GM23338 (cell line): ENCODE data around the gene USH1G. TPM values are rescaled to one million over a fixed set of nuclear protein-coding genes. Genes with fewer than 3 reads are reported as not detected.
A peak's percentile ranks its signal among the peaks of the same experiment; 100 is the strongest.

Source experiments
- ATAC-seq: fragments of 200-7000 bp; cut with Tn5 transposase; 3 replicates; pipeline ENCODE4 v1.9.1; 2020
- DNase-seq: peaks from one replicate; pipeline ENCODE4 v3.0.0-alpha.2; 2015; ENCODE audit warnings: low spot score
- H2AFZ ChIP-seq: fragments of 200-600 bp; sonication (generic); 2 replicates; pipeline ENCODE4 v1.8.0; 2016; ENCODE audit warnings: antibody characterized with exemption, mild to moderate bottlenecking, moderate library complexity
- H3F3A ChIP-seq: fragments of 200-600 bp; sonication (generic); replicated peaks from 2 replicates; pipeline ENCODE4 v1.8.0; 2017; ENCODE audit warnings: antibody characterized with exemption, mixed run types, low read depth
- H3K27ac ChIP-seq: fragments of 200-600 bp; sonication (generic); 2 replicates; pipeline ENCODE4 v1.6.1; 2016; ENCODE audit warnings: low read depth
- H3K27me3 ChIP-seq: fragments of 200-600 bp; sonication (generic); 2 replicates; pipeline ENCODE4 v1.8.0; 2016; ENCODE audit warnings: mild to moderate bottlenecking, mixed run types, moderate library complexity; ENCODE audit not compliant: insufficient read depth
- H3K36me3 ChIP-seq: fragments of 200-600 bp; sonication (generic); 2 replicates; pipeline ENCODE4 v1.8.0; 2016; ENCODE audit warnings: mild to moderate bottlenecking; ENCODE audit not compliant: insufficient read depth
- H3K4me1 ChIP-seq: fragments of 200-600 bp; sonication (generic); 2 replicates; pipeline ENCODE4 v1.8.0; 2016; ENCODE audit warnings: mild to moderate bottlenecking, moderate library complexity; ENCODE audit not compliant: insufficient read depth
- H3K4me2 ChIP-seq: fragments of 200-600 bp; sonication (generic); 2 replicates; pipeline ENCODE4 v1.7.1; 2017; ENCODE audit warnings: mixed run types
- H3K4me3 ChIP-seq: fragments of 200-600 bp; sonication (generic); 2 replicates; pipeline ENCODE4 v1.6.1; 2016; ENCODE audit warnings: mixed run types
- H3K79me2 ChIP-seq: fragments of 200-600 bp; sonication (generic); replicated peaks from 2 replicates; pipeline ENCODE4 v1.8.0; 2017; ENCODE audit warnings: mild to moderate bottlenecking; ENCODE audit not compliant: insufficient read depth
- H3K9me2 ChIP-seq: fragments of 200-600 bp; sonication (generic); 2 replicates; pipeline ENCODE4 v1.8.0; 2017; ENCODE audit not compliant: insufficient read depth
- H4K20me1 ChIP-seq: fragments of 200-600 bp; sonication (generic); replicated peaks from 2 replicates; pipeline ENCODE4 v1.8.0; 2017; ENCODE audit warnings: mild to moderate bottlenecking; ENCODE audit not compliant: insufficient read depth
- H3K27ac Mint-ChIP-seq: 2 replicates; pipeline ENCODE4 v1.8.0; 2020; ENCODE audit warnings: inconsistent platforms, mild to moderate bottlenecking, moderate library complexity, mixed read lengths
- H3K27me3 Mint-ChIP-seq: 3 replicates; pipeline ENCODE4 v1.8.0; 2022; ENCODE audit warnings: low read depth, mild to moderate bottlenecking, moderate library complexity, mixed read lengths, inconsistent platforms; ENCODE audit not compliant: insufficient read depth, poor library complexity
- H3K36me3 Mint-ChIP-seq: 3 replicates; pipeline ENCODE4 v1.8.0; 2021; ENCODE audit warnings: low read depth, mild to moderate bottlenecking, inconsistent platforms, moderate library complexity, mixed read lengths
- H3K4me1 Mint-ChIP-seq: 3 replicates; pipeline ENCODE4 v1.8.0; 2020; ENCODE audit warnings: mild to moderate bottlenecking, inconsistent platforms, mixed read lengths
- H3K4me3 Mint-ChIP-seq: 3 replicates; pipeline ENCODE4 v1.8.0; 2021; ENCODE audit warnings: moderate library complexity, mild to moderate bottlenecking, inconsistent platforms, mixed read lengths
- H3K9me3 Mint-ChIP-seq: 3 replicates; pipeline ENCODE4 v1.8.0; 2020; ENCODE audit warnings: moderate library complexity, mild to moderate bottlenecking, inconsistent platforms, mixed read lengths
- CREB1 ChIP-seq: fragments of 250-450 bp; sonication (Bioruptor Pico); IDR thresholded peaks from 2 replicates; pipeline ENCODE4 v1.5.0; 2020; ENCODE audit warnings: low read depth, mild to moderate bottlenecking, moderate library complexity
- EZH2 ChIP-seq: fragments of 200-600 bp; sonication (generic); IDR thresholded peaks from one replicate; pipeline ENCODE4 v1.8.0; 2017; ENCODE audit warnings: antibody characterized with exemption, mild to moderate bottlenecking, low read depth; ENCODE audit not compliant: unreplicated experiment
- EZH2phosphoT487 ChIP-seq: fragments of 200-600 bp; sonication (generic); IDR thresholded peaks from one replicate; pipeline ENCODE4 v1.8.1; 2018; ENCODE audit warnings: antibody characterized with exemption; ENCODE audit not compliant: unreplicated experiment
- JUNB ChIP-seq: IDR thresholded peaks from one replicate; pipeline ENCODE4 v1.6.1; 2016; ENCODE audit warnings: antibody characterized with exemption; ENCODE audit not compliant: unreplicated experiment
- NANOG ChIP-seq: IDR thresholded peaks from 2 replicates; pipeline ENCODE4 v1.6.1; 2016; ENCODE audit warnings: antibody characterized with exemption, borderline replicate concordance
- POLR2AphosphoS5 ChIP-seq: IDR thresholded peaks from 2 replicates; pipeline ENCODE4 v1.6.1; 2016; ENCODE audit warnings: antibody characterized with exemption, low read depth
- STAT1 ChIP-seq: IDR thresholded peaks from one replicate; pipeline ENCODE4 v1.6.1; 2016; ENCODE audit warnings: antibody characterized with exemption; ENCODE audit not compliant: unreplicated experiment
- ZNF114 ChIP-seq: fragments of 250-450 bp; sonication (Bioruptor Pico); IDR thresholded peaks from 2 replicates; pipeline ENCODE4 v1.5.0; 2020; ENCODE audit warnings: mild to moderate bottlenecking, moderate library complexity
- ZNF331 ChIP-seq: fragments of 250-450 bp; sonication (Bioruptor Pico); IDR thresholded peaks from 2 replicates; pipeline ENCODE4 v1.5.0; 2020; ENCODE audit warnings: low read depth, mild to moderate bottlenecking, moderate library complexity
- polyA plus RNA-seq: library from polyadenylated mRNA; unstranded; fragments of >200 nt; fragmentation: Nextera tagmentation; extraction: Ambion mirVana; gene quantifications from 2 replicates; pipeline ENCODE4 v1.2.1, GENCODE V29; 2016
- total RNA-seq: library from RNA; depleted of rRNA; stranded (reverse); fragments of >200 nt; shearing (Covaris generic); gene quantifications from 2 replicates; pipeline ENCODE4 v1.2.3, GENCODE V29; 2014
- TF ChIP-seq, protein P1 (sequence below), 2 experiments: fragments of 200-600 bp in 1 of 2; sonication (generic) in 1 of 2; conservative IDR thresholded peaks; 2 replicates each; pipeline versions ENCODE4 v1.5.1 to v1.6.1; 2016 to 2017; ENCODE audit warnings: antibody characterized with exemption in 2 of 2, low read depth in 2 of 2, mild to moderate bottlenecking in 2 of 2, moderate library complexity in 1 of 2
- TF ChIP-seq, protein P2 (sequence below): IDR thresholded peaks from 2 replicates; pipeline ENCODE4 v1.6.1; 2016; ENCODE audit warnings: antibody characterized with exemption
- TF ChIP-seq, protein P3 (sequence below): fragments of 250-450 bp; sonication (Bioruptor Pico); IDR thresholded peaks from 2 replicates; pipeline ENCODE4 v1.5.0; 2020; ENCODE audit warnings: mild to moderate bottlenecking, moderate library complexity
- TF ChIP-seq, protein P4 (sequence below): IDR thresholded peaks from one replicate; pipeline ENCODE4 v1.6.1; 2018; ENCODE audit warnings: antibody characterized with exemption; ENCODE audit not compliant: unreplicated experiment

The USH1G gene
- total and polyA plus RNA-seq, 2 experiments from 2014 or later, result 0.34 to 1.7 TPM

DNA sequence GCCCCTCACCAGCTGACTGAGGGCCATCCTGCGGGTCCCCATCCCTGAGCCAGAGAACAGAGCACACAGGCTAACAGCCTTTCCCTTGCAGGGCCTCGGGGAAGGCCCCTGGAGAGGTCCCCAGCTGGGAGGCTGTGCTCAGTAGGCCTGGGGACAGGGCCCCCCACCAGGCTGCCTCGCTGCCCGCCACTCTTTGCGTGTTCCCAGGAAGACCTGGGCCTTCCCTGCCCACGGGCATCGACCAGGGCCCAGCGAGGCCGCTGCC is 48.7 kb upstream of the USH1G start:
- no peaks in the 10 kb centered on the region for H3F3A ChIP-seq
- ATAC-seq, result peak; percentile 14
- no peaks in the 10 kb centered on the region for H4K20me1 ChIP-seq
- peak overlapping the region; percentile 90 for H3K4me2 ChIP-seq
- no peaks in the 10 kb centered on the region for H3K36me3 ChIP-seq
- Mint-ChIP-seq H3K4me3 (peak overlapping the region; percentile 73; the same call in 2 of the 3 replicates), H3K36me3 (no peaks in the 10 kb centered on the region; the same call in 2 of the 3 replicates), H3K4me1 (peaks cover 11% of the 10 kb centered on the region), H3K9me3 (no peaks in the 10 kb centered on the region), H3K27me3 (peaks cover 52% of the 10 kb centered on the region), H3K27ac (no peak overlapping the region)
- H3K27me3 ChIP-seq, result peaks cover 53% of the 10 kb centered on the region
- peak overlapping the region; percentile 75 for H3K4me3 ChIP-seq
- no peaks in the 10 kb centered on the region for H3K79me2 ChIP-seq
- no peaks in the 10 kb centered on the region for H3K9me2 ChIP-seq
- H2AFZ ChIP-seq, result 0 out of 2 replicates have a peak overlapping the region, but pooled peaks have one; percentile 66
- DNase-seq, result no peak
- H3K27ac ChIP-seq, result no peak overlapping the region
- H3K4me1 ChIP-seq, result peaks cover 8% of the 10 kb centered on the region; the same call in 1 of the 2 replicates
- TF ChIP-seq EZH2phosphoT487 (no peak), JUNB (no peak), POLR2AphosphoS5 (no peak), NANOG (no peak), CREB1 (CRISPR knock-in tag) (no peak), STAT1 (no peak), EZH2 (no peak), ZNF114 (CRISPR knock-in tag) (no peak), ZNF331 (CRISPR knock-in tag) (no peak)
- TF ChIP-seq, protein P1, sequence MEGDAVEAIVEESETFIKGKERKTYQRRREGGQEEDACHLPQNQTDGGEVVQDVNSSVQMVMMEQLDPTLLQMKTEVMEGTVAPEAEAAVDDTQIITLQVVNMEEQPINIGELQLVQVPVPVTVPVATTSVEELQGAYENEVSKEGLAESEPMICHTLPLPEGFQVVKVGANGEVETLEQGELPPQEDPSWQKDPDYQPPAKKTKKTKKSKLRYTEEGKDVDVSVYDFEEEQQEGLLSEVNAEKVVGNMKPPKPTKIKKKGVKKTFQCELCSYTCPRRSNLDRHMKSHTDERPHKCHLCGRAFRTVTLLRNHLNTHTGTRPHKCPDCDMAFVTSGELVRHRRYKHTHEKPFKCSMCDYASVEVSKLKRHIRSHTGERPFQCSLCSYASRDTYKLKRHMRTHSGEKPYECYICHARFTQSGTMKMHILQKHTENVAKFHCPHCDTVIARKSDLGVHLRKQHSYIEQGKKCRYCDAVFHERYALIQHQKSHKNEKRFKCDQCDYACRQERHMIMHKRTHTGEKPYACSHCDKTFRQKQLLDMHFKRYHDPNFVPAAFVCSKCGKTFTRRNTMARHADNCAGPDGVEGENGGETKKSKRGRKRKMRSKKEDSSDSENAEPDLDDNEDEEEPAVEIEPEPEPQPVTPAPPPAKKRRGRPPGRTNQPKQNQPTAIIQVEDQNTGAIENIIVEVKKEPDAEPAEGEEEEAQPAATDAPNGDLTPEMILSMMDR (conservative IDR thresholded peaks at IDR 0.05; ENCODE audit: low read depth in 2 of 2), result no peak
- TF ChIP-seq, protein P2, sequence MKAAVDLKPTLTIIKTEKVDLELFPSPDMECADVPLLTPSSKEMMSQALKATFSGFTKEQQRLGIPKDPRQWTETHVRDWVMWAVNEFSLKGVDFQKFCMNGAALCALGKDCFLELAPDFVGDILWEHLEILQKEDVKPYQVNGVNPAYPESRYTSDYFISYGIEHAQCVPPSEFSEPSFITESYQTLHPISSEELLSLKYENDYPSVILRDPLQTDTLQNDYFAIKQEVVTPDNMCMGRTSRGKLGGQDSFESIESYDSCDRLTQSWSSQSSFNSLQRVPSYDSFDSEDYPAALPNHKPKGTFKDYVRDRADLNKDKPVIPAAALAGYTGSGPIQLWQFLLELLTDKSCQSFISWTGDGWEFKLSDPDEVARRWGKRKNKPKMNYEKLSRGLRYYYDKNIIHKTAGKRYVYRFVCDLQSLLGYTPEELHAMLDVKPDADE, result no peak
- TF ChIP-seq, protein P3, sequence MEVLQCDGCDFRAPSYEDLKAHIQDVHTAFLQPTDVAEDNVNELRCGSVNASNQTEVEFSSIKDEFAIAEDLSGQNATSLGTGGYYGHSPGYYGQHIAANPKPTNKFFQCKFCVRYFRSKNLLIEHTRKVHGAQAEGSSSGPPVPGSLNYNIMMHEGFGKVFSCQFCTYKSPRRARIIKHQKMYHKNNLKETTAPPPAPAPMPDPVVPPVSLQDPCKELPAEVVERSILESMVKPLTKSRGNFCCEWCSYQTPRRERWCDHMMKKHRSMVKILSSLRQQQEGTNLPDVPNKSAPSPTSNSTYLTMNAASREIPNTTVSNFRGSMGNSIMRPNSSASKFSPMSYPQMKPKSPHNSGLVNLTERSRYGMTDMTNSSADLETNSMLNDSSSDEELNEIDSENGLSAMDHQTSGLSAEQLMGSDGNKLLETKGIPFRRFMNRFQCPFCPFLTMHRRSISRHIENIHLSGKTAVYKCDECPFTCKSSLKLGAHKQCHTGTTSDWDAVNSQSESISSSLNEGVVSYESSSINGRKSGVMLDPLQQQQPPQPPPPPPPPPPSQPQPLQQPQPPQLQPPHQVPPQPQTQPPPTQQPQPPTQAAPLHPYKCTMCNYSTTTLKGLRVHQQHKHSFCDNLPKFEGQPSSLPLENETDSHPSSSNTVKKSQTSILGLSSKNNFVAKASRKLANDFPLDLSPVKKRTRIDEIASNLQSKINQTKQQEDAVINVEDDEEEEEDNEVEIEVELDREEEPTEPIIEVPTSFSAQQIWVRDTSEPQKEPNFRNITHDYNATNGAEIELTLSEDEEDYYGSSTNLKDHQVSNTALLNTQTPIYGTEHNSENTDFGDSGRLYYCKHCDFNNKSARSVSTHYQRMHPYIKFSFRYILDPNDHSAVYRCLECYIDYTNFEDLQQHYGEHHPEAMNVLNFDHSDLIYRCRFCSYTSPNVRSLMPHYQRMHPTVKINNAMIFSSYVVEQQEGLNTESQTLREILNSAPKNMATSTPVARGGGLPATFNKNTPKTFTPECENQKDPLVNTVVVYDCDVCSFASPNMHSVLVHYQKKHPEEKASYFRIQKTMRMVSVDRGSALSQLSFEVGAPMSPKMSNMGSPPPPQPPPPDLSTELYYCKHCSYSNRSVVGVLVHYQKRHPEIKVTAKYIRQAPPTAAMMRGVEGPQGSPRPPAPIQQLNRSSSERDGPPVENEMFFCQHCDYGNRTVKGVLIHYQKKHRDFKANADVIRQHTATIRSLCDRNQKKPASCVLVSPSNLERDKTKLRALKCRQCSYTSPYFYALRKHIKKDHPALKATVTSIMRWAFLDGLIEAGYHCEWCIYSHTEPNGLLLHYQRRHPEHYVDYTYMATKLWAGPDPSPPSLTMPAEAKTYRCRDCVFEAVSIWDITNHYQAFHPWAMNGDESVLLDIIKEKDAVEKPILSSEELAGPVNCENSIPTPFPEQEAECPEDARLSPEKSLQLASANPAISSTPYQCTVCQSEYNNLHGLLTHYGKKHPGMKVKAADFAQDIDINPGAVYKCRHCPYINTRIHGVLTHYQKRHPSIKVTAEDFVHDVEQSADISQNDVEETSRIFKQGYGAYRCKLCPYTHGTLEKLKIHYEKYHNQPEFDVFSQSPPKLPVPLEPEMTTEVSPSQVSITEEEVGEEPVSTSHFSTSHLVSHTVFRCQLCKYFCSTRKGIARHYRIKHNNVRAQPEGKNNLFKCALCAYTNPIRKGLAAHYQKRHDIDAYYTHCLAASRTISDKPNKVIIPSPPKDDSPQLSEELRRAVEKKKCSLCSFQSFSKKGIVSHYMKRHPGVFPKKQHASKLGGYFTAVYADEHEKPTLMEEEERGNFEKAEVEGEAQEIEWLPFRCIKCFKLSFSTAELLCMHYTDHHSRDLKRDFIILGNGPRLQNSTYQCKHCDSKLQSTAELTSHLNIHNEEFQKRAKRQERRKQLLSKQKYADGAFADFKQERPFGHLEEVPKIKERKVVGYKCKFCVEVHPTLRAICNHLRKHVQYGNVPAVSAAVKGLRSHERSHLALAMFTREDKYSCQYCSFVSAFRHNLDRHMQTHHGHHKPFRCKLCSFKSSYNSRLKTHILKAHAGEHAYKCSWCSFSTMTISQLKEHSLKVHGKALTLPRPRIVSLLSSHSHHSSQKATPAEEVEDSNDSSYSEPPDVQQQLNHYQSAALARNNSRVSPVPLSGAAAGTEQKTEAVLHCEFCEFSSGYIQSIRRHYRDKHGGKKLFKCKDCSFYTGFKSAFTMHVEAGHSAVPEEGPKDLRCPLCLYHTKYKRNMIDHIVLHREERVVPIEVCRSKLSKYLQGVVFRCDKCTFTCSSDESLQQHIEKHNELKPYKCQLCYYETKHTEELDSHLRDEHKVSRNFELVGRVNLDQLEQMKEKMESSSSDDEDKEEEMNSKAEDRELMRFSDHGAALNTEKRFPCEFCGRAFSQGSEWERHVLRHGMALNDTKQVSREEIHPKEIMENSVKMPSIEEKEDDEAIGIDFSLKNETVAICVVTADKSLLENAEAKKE (CRISPR knock-in tag), result no peak
- TF ChIP-seq, protein P4, sequence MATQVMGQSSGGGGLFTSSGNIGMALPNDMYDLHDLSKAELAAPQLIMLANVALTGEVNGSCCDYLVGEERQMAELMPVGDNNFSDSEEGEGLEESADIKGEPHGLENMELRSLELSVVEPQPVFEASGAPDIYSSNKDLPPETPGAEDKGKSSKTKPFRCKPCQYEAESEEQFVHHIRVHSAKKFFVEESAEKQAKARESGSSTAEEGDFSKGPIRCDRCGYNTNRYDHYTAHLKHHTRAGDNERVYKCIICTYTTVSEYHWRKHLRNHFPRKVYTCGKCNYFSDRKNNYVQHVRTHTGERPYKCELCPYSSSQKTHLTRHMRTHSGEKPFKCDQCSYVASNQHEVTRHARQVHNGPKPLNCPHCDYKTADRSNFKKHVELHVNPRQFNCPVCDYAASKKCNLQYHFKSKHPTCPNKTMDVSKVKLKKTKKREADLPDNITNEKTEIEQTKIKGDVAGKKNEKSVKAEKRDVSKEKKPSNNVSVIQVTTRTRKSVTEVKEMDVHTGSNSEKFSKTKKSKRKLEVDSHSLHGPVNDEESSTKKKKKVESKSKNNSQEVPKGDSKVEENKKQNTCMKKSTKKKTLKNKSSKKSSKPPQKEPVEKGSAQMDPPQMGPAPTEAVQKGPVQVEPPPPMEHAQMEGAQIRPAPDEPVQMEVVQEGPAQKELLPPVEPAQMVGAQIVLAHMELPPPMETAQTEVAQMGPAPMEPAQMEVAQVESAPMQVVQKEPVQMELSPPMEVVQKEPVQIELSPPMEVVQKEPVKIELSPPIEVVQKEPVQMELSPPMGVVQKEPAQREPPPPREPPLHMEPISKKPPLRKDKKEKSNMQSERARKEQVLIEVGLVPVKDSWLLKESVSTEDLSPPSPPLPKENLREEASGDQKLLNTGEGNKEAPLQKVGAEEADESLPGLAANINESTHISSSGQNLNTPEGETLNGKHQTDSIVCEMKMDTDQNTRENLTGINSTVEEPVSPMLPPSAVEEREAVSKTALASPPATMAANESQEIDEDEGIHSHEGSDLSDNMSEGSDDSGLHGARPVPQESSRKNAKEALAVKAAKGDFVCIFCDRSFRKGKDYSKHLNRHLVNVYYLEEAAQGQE, result no peak
